Stimulated activated naive B cell treated with anti-CD40 and anti-IgM and Interleukin-4, amounts not matched to agents 10 μg/mL and 1 μg/mL and 100 μg/mL, for 72 hours (primary cell): ENCODE results near the gene NCR3LG1.
A peak's percentile ranks its signal among the peaks of the same experiment; 100 is the strongest.

ENCODE experiments used
- ATAC-seq, 2 donors: fragments of 150-1000 bp; cut with Tn5 transposase; replicated peaks; 2 replicates each; pipeline ENCODE4 v1.10.0; 2021; ENCODE audit warnings: moderate library complexity in 1 of 2
- DNase-seq: peaks from one replicate; pipeline ENCODE4 v3.0.0; 2021
- H3K27ac Mint-ChIP-seq: one replicate; pipeline ENCODE4 v1.8.0; 2022; ENCODE audit warnings: mild to moderate bottlenecking, mixed read lengths
- H3K27me3 Mint-ChIP-seq, 2 donors: one replicate each; pipeline ENCODE4 v1.8.0; 2022; ENCODE audit warnings: mixed read lengths in 2 of 2
- H3K36me3 Mint-ChIP-seq, 2 donors: one replicate each; pipeline ENCODE4 v1.8.0; 2022; ENCODE audit warnings: mixed read lengths in 2 of 2, mild to moderate bottlenecking in 1 of 2
- H3K4me1 Mint-ChIP-seq, 2 donors: one replicate each; pipeline ENCODE4 v1.8.0; 2022; ENCODE audit warnings: mixed read lengths in 2 of 2, mild to moderate bottlenecking in 1 of 2
- H3K4me3 Mint-ChIP-seq, 2 donors: one replicate each; pipeline ENCODE4 v1.8.0; 2022; ENCODE audit warnings: mild to moderate bottlenecking in 2 of 2, mixed read lengths in 2 of 2, moderate library complexity in 1 of 2
- H3K9me3 Mint-ChIP-seq, 2 donors: one replicate each; pipeline ENCODE4 v1.8.0; 2022; ENCODE audit warnings: mixed read lengths in 2 of 2, mild to moderate bottlenecking in 1 of 2

The NCR3LG1 gene

GRCh38 chr11:17405232-17406005 is 53.8 kb downstream of the NCR3LG1 start:
- no peaks in the 10 kb centered on the region for H3K36me3 Mint-ChIP-seq
- ATAC-seq (peak; percentile 15 to 31), DNase-seq (no peak)
- H3K9me3 Mint-ChIP-seq = no peaks in the 10 kb centered on the region
- peaks cover 11 to 17% of the 10 kb centered on the region in 2 donors for H3K4me1 Mint-ChIP-seq
- no peak overlapping the region for H3K27ac Mint-ChIP-seq
- H3K4me3 Mint-ChIP-seq = no peak overlapping the region
- peaks cover 0 to 5% of the 10 kb centered on the region in 2 donors for H3K27me3 Mint-ChIP-seq

- H3K27ac Mint-ChIP-seq = no peak overlapping the region
- peaks cover 3 to 9% of the 10 kb centered on the region in 2 donors for H3K4me1 Mint-ChIP-seq
- DNase-seq (no peak), ATAC-seq (no peak)
- peaks cover 5 to 6% of the 10 kb centered on the region in 2 donors for H3K27me3 Mint-ChIP-seq
- no peaks in the 10 kb centered on the region for H3K36me3 Mint-ChIP-seq
- H3K4me3 Mint-ChIP-seq = no peak overlapping the region
- H3K9me3 Mint-ChIP-seq = no peaks in the 10 kb centered on the region
These were observed 54.6 kb downstream of the NCR3LG1 start for GRCh38 chr11:17406082-17406817.

GRCh38 chr11:17406818-17407149 is 55.2 kb downstream of the NCR3LG1 start:
- Mint-ChIP-seq H3K27me3 (peaks cover 5 to 6% of the 10 kb centered on the region in 2 donors), H3K27ac (no peak overlapping the region), H3K4me3 (no peak overlapping the region), H3K36me3 (no peaks in the 10 kb centered on the region), H3K9me3 (no peaks in the 10 kb centered on the region), H3K4me1 (peaks cover 3 to 6% of the 10 kb centered on the region in 2 donors)
- ATAC-seq (no peak), DNase-seq (no peak)

GRCh38 chr11:17407575-17407974 is 56.0 kb downstream of the NCR3LG1 start:
- no peak overlapping the region for H3K27ac Mint-ChIP-seq
- H3K27me3 Mint-ChIP-seq = peaks cover 5 to 12% of the 10 kb centered on the region in 2 donors
- no peaks in the 10 kb centered on the region for H3K36me3 Mint-ChIP-seq
- no peaks in the 10 kb centered on the region for H3K9me3 Mint-ChIP-seq
- ATAC-seq (no peak), DNase-seq (no peak)
- peaks cover 3 to 6% of the 10 kb centered on the region in 2 donors for H3K4me1 Mint-ChIP-seq
- no peak overlapping the region for H3K4me3 Mint-ChIP-seq

- H3K36me3 Mint-ChIP-seq = no peaks in the 10 kb centered on the region
- H3K27ac Mint-ChIP-seq = no peak overlapping the region
- DNase-seq (no peak), ATAC-seq (no peak)
- peaks cover 3 to 6% of the 10 kb centered on the region in 2 donors for H3K4me1 Mint-ChIP-seq
- peaks cover 5 to 15% of the 10 kb centered on the region in 2 donors for H3K27me3 Mint-ChIP-seq
- H3K9me3 Mint-ChIP-seq = no peaks in the 10 kb centered on the region
- H3K4me3 Mint-ChIP-seq = no peak overlapping the region
These were observed 56.4 kb downstream of the NCR3LG1 start for GRCh38 chr11:17408026-17408425.

GRCh38 chr11:17408641-17409040 is 57.0 kb downstream of the NCR3LG1 start:
- Mint-ChIP-seq H3K27me3 (peaks cover 10 to 15% of the 10 kb centered on the region in 2 donors), H3K9me3 (no peaks in the 10 kb centered on the region)
- no peak for ATAC-seq

GRCh38 chr11:17410606-17411379 is 59.2 kb downstream of the NCR3LG1 start:
- Mint-ChIP-seq H3K36me3 (no peaks in the 10 kb centered on the region), H3K27me3 (peaks cover 15 to 19% of the 10 kb centered on the region in 2 donors), H3K4me1 (peaks cover 2% of the 10 kb centered on the region in 2 donors), H3K4me3 (no peak overlapping the region), H3K27ac (no peak overlapping the region), H3K9me3 (no peaks in the 10 kb centered on the region)
- ATAC-seq (no peak), DNase-seq (no peak)

More at GRCh38 chr11:17408641-17409040, 57.0 kb downstream of the NCR3LG1 start:
- Mint-ChIP-seq H3K27ac (no peak overlapping the region), H3K36me3 (no peaks in the 10 kb centered on the region), H3K4me1 (peaks cover 3 to 6% of the 10 kb centered on the region in 2 donors), H3K4me3 (no peak overlapping the region)
- no peak for DNase-seq

- no peak overlapping the region for H3K27ac Mint-ChIP-seq
- peaks cover 0 to 1% of the 10 kb centered on the region in 2 donors for H3K4me1 Mint-ChIP-seq
- H3K36me3 Mint-ChIP-seq = no peaks in the 10 kb centered on the region
These were observed 59.8 kb downstream of the NCR3LG1 start for GRCh38 chr11:17411418-17411817.

GRCh38 chr11:17412488-17413180 is 61.0 kb downstream of the NCR3LG1 start:
- Mint-ChIP-seq H3K4me1 (no peaks in the 10 kb centered on the region), H3K27me3 (peaks cover 10 to 23% of the 10 kb centered on the region in 2 donors)

More at GRCh38 chr11:17411418-17411817, 59.8 kb downstream of the NCR3LG1 start:
- Mint-ChIP-seq H3K9me3 (no peaks in the 10 kb centered on the region), H3K4me3 (no peak overlapping the region), H3K27me3 (peaks cover 15 to 21% of the 10 kb centered on the region in 2 donors)
- no peak for ATAC-seq
- no peak for DNase-seq

GRCh38 chr11:17413414-17414316 is 62.1 kb downstream of the NCR3LG1 start:
- H3K9me3 Mint-ChIP-seq = no peaks in the 10 kb centered on the region
- peaks cover 11 to 23% of the 10 kb centered on the region in 2 donors for H3K27me3 Mint-ChIP-seq
- no peaks in the 10 kb centered on the region for H3K36me3 Mint-ChIP-seq
- H3K27ac Mint-ChIP-seq = no peak overlapping the region
- no peaks in the 10 kb centered on the region for H3K4me1 Mint-ChIP-seq
- DNase-seq (no peak), ATAC-seq (no peak)
- H3K4me3 Mint-ChIP-seq = no peak overlapping the region

More at GRCh38 chr11:17412488-17413180, 61.0 kb downstream of the NCR3LG1 start:
- ATAC-seq = no peak
- no peak overlapping the region for H3K27ac Mint-ChIP-seq
- no peak for DNase-seq
- no peak overlapping the region for H3K4me3 Mint-ChIP-seq
- no peaks in the 10 kb centered on the region for H3K9me3 Mint-ChIP-seq
- H3K36me3 Mint-ChIP-seq = no peaks in the 10 kb centered on the region

- H3K4me1 Mint-ChIP-seq = no peaks in the 10 kb centered on the region
- H3K27ac Mint-ChIP-seq = no peak overlapping the region
- H3K4me3 Mint-ChIP-seq = no peak overlapping the region
- H3K27me3 Mint-ChIP-seq = peaks cover 18 to 27% of the 10 kb centered on the region in 2 donors
- H3K36me3 Mint-ChIP-seq = no peaks in the 10 kb centered on the region
- DNase-seq (no peak), ATAC-seq (no peak)
- H3K9me3 Mint-ChIP-seq = no peaks in the 10 kb centered on the region
These were observed 62.7 kb downstream of the NCR3LG1 start for GRCh38 chr11:17414317-17414737.

GRCh38 chr11:17414992-17415391 is 63.4 kb downstream of the NCR3LG1 start:
- Mint-ChIP-seq H3K27ac (no peak overlapping the region), H3K4me3 (no peak overlapping the region), H3K27me3 (peaks cover 23 to 33% of the 10 kb centered on the region in 2 donors), H3K4me1 (no peaks in the 10 kb centered on the region), H3K36me3 (no peaks in the 10 kb centered on the region), H3K9me3 (no peaks in the 10 kb centered on the region)
- no peak for DNase-seq
- no peak for ATAC-seq

- Mint-ChIP-seq H3K27ac (no peak overlapping the region), H3K9me3 (no peaks in the 10 kb centered on the region), H3K36me3 (no peaks in the 10 kb centered on the region), H3K4me1 (no peaks in the 10 kb centered on the region), H3K27me3 (peaks cover 23 to 33% of the 10 kb centered on the region in 2 donors), H3K4me3 (no peak overlapping the region)
- ATAC-seq (peak in 1 of 2 donors; percentile 7), DNase-seq (no peak)
These were observed 64.0 kb downstream of the NCR3LG1 start for GRCh38 chr11:17415523-17416104.
